NK-92 treated with Interleukin-12 subunit alpha and Interleukin-12 subunit beta, amount 100 ng/mL, for 24 hours (cell line): ENCODE results near the gene DGKA.
A peak's percentile ranks its signal among the peaks of the same experiment; 100 is the strongest.
"Not testable (repeated sequence)": the region's sequence is repeated elsewhere in the genome, so short reads cannot be mapped to it uniquely, and the experiment has no call there.

Experiments
- DNase-seq: peaks from one replicate; lab custom pipeline; 2025; lab: John Stamatoyannopoulos, UW

DGKA gene

GRCh38 chr12:55969356-55969755, 38.4 kb downstream of the DGKA start:
- no peak for DNase-seq

- no peak for DNase-seq
These were observed 39.8 kb downstream of the DGKA start for GRCh38 chr12:55970775-55971174.

- no peak for DNase-seq
These were observed 41.1 kb downstream of the DGKA start for GRCh38 chr12:55972042-55972441.

GRCh38 chr12:55972456-55972855, 41.5 kb downstream of the DGKA start:
- no peak for DNase-seq

- DNase-seq = no peak
These were observed 42.1 kb downstream of the DGKA start for GRCh38 chr12:55972911-55973598.

GRCh38 chr12:55973599-55974307, 42.8 kb downstream of the DGKA start, which contains the start of gene RAB5B:
Gene RAB5B, plus strand, starts transcription at chr12:55974078. Its CDS starts 12,883 bp downstream, at chr12:55986961.
- peak; percentile 97 for DNase-seq

GRCh38 chr12:55974308-55974730, 43.4 kb downstream of the DGKA start:
- no peak for DNase-seq

- no peak for DNase-seq
These were observed 47.4 kb downstream of the DGKA start for GRCh38 chr12:55978393-55978792.

- DNase-seq = no peak
These were observed 48.1 kb downstream of the DGKA start for GRCh38 chr12:55979069-55979468.

GRCh38 chr12:55981882-55982281, 50.9 kb downstream of the DGKA start:
- not testable (repeated sequence) for DNase-seq

GRCh38 chr12:55982319-55982936, 51.5 kb downstream of the DGKA start:
- no peak for DNase-seq

- DNase-seq = no peak
These were observed 52.4 kb downstream of the DGKA start for GRCh38 chr12:55983232-55983842.

- no peak for DNase-seq
These were observed 53.9 kb downstream of the DGKA start for GRCh38 chr12:55984861-55985260.

- no peak for DNase-seq
These were observed 54.4 kb downstream of the DGKA start for GRCh38 chr12:55985341-55985740.

GRCh38 chr12:55985976-55986375, 55.0 kb downstream of the DGKA start:
- not testable (repeated sequence) for DNase-seq

GRCh38 chr12:55991110-55991509, 60.1 kb downstream of the DGKA start:
- DNase-seq = no peak

GRCh38 chr12:55993230-55993853, 62.4 kb downstream of the DGKA start:
- DNase-seq = no peak

- DNase-seq = no peak
These were observed 64.4 kb downstream of the DGKA start for GRCh38 chr12:55995366-55995765.

GRCh38 chr12:55996201-55996714, 65.3 kb downstream of the DGKA start:
- DNase-seq = peak; percentile 12

- DNase-seq = no peak
These were observed 66.0 kb downstream of the DGKA start, which contains the start of gene SUOX for GRCh38 chr12:55996715-55997534. Gene SUOX, plus strand, starts transcription at chr12:55997276. Its CDS starts 4,946 bp downstream, at chr12:56002222.

GRCh38 chr12:55997535-55997859, 66.5 kb downstream of the DGKA start:
- DNase-seq = no peak
